Skeletal muscle satellite cell (primary cell): ENCODE measurements around the gene SPRED2.
A peak's percentile ranks its signal among the peaks of the same experiment; 100 is the strongest.

Source experiments
- H3K27me3 ChIP-seq: 2 replicates; pipeline ENCODE4 v1.7.0; 2013; ENCODE audit warnings: low read length; ENCODE audit not compliant: control insufficient read depth, insufficient read depth
- H3K36me3 ChIP-seq: 2 replicates; pipeline ENCODE4 v1.7.0; 2013; ENCODE audit warnings: mild to moderate bottlenecking, control low read depth, low read length; ENCODE audit not compliant: insufficient read depth
- H3K4me1 ChIP-seq: 2 replicates; pipeline ENCODE4 v1.7.0; 2013; ENCODE audit warnings: low read length; ENCODE audit not compliant: control insufficient read depth, insufficient read depth
- H3K4me2 ChIP-seq: 2 replicates; pipeline ENCODE4 v1.7.0; 2013; ENCODE audit warnings: mild to moderate bottlenecking, low read length
- H3K4me3 ChIP-seq: 2 replicates; pipeline ENCODE4 v1.7.0; 2013; ENCODE audit warnings: low read length
- H3K9ac ChIP-seq: 2 replicates; pipeline ENCODE4 v1.7.0; 2013; ENCODE audit warnings: mild to moderate bottlenecking, low read depth, low read length, moderate library complexity
- H3K9me3 ChIP-seq: replicated peaks from 2 replicates; pipeline ENCODE4 v1.7.0; 2013; ENCODE audit warnings: mild to moderate bottlenecking, control low read depth, low read length

SPRED2 gene

DNA sequence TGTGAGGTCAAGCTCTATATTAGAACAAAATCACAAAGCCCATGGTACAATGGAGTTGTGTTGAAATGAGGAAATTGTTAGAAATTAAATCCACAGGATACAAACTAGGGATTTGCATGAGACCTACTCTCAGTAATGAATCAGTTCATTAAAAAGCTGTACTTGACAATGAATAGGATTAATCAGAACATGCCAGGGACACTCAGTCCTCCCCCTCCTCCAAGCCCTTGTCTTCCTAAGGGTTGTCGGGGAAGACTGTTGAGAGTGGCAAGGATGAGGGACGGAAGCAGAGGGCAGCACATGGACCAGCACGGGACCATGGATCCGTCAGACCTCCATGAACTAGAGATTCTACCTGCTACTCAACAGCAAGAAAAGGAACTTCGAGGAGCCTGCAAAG lies 39.8 kb downstream of the SPRED2 start:
- Histone ChIP-seq H3K27me3 (no peaks in the 10 kb centered on the region), H3K9me3 (no peaks in the 10 kb centered on the region), H3K4me1 (peaks cover 44% of the 10 kb centered on the region), H3K9ac (no peak overlapping the region), H3K4me3 (no peak overlapping the region), H3K4me2 (no peak overlapping the region), H3K36me3 (no peaks in the 10 kb centered on the region)

DNA sequence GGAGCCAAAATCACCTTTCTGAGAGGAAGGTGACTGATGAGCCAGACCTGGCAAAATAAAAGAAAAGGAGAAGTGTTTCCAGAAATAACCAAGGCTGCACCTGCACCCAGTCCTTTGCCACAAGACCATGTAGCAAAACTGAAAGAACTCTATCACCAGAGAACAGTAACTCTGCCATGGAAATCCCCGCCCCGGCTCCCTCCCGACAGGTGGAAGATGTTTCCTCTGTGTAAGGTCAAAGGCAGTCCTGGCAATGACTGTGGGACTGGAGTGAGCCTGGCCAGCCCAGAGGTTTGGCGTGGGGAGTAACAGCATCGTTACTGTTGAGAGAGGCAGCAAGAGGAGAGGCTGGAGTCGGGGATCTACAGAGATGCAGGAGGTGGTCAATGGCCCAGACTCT lies 42.3 kb downstream of the SPRED2 start:
- no peak overlapping the region for H3K4me2 ChIP-seq
- no peaks in the 10 kb centered on the region for H3K36me3 ChIP-seq
- H3K27me3 ChIP-seq, result no peaks in the 10 kb centered on the region
- H3K4me1 ChIP-seq, result peaks cover 26% of the 10 kb centered on the region
- H3K4me3 ChIP-seq, result no peak overlapping the region
- H3K9me3 ChIP-seq, result no peaks in the 10 kb centered on the region
- H3K9ac ChIP-seq, result no peak overlapping the region

DNA sequence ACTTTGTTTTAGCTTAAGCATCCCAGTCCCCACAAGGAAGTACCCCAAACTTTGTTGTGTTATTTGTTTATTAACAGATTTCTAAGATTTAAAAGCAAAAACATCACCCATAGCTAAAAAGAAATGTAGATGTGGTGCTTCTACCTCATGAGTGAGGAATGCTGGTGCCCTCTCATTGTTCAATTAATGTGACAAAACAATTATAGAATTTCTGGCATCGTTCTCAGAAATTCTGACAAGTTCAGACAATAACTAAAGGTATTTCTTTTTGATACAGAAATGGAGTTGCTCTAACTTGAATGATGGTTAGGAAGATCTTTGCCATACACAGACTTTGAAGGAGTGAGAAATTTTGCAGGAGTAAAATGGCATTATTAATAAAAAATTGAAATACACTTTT lies 42.9 kb downstream of the SPRED2 start:
- Histone ChIP-seq H3K4me1 (peaks cover 29% of the 10 kb centered on the region), H3K4me3 (no peak overlapping the region), H3K9me3 (no peaks in the 10 kb centered on the region), H3K27me3 (no peaks in the 10 kb centered on the region), H3K36me3 (no peaks in the 10 kb centered on the region), H3K4me2 (no peak overlapping the region), H3K9ac (no peak overlapping the region)

DNA sequence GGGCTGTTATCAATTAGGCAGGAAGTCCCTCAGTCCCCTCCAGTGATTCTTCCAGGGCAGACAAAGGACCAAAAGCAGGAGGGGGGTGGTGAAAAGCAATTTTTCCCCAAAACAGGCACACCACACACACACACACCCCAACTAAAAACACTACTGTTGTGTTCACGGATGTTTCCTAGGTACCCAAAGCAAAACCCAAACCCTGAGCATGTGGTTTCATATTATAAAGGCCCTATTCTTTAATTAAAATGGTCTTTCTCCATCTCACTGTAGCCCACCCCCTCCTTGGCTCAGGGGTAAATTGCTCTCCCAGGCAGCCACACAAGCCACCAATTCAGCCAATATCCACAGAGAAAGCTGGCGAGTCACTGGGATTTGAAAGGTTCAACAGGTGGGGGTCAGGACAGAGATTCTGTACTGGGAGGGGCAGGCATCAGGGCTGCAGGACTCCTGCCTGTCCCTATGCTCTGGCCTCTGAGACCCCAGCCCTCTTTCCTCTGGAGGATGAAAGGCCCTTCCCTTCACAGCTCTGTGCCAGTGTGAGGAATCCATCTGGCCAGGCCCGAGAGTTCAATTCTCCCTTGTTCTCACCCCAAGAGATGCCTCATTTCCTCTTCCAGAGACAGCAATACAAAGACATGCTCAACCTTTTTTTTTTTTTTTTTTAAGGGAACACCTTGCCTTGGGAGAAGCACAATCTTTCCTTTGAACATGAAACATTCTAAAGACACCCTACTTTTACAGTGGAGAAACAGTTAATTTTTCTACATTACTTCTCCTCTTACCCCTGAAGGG lies 43.6 kb downstream of the SPRED2 start:
- no peak overlapping the region for H3K9ac ChIP-seq
- H3K4me2 ChIP-seq, result no peak overlapping the region
- H3K9me3 ChIP-seq, result no peaks in the 10 kb centered on the region
- H3K4me3 ChIP-seq, result no peak overlapping the region
- H3K4me1 ChIP-seq, result peaks cover 35% of the 10 kb centered on the region
- H3K36me3 ChIP-seq, result no peaks in the 10 kb centered on the region
- H3K27me3 ChIP-seq, result no peaks in the 10 kb centered on the region

DNA sequence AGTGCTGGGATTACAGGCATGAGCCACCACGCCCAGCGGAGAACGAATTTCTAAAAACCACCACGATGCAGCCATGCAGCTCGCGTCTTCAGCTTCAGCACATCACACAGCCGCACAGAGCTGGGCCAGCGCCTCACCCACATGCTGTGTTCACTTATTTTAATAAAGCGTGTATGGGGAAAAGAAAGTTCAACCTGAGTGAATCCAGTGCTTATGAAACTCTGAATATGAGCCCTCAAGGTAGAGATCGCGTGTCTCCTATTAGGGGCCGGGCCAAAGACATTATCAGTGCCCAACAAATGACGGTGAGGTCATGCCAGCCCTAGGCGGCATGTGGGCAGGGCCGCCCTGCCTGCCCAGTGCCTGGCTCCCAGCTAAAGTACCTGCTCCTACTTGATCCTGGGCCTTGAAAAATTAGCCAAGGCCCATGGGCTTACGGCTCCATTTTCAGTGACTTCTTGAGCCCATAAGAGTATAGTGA lies 44.3 kb downstream of the SPRED2 start:
- Histone ChIP-seq H3K4me3 (no peak overlapping the region), H3K27me3 (no peaks in the 10 kb centered on the region), H3K4me1 (peaks cover 42% of the 10 kb centered on the region), H3K9ac (no peak overlapping the region), H3K4me2 (no peak overlapping the region), H3K9me3 (no peaks in the 10 kb centered on the region), H3K36me3 (no peaks in the 10 kb centered on the region)

DNA sequence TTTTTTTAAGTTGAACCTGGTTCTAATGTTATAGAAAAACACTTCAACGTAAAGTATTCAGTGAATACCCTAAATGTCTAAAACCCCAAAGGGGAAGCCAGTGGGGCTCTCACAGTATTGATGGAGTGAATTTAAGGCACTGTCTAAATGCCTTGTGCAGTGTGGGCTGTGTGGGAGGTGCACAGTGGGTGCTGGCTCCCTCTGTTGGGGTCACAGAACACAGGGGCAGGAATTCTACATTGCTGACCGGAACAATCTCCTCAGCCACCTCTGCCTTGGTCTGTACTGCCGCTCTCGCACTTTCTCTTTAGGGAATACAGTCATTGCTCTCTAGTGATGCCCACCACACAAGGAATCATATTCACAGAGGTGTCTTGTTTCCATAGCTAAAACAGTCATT lies 45.4 kb downstream of the SPRED2 start:
- H3K36me3 ChIP-seq, result no peaks in the 10 kb centered on the region
- H3K4me2 ChIP-seq, result no peak overlapping the region
- H3K4me3 ChIP-seq, result no peak overlapping the region
- peaks cover 45% of the 10 kb centered on the region for H3K4me1 ChIP-seq
- H3K9ac ChIP-seq, result no peak overlapping the region
- H3K9me3 ChIP-seq, result no peaks in the 10 kb centered on the region
- H3K27me3 ChIP-seq, result no peaks in the 10 kb centered on the region

DNA sequence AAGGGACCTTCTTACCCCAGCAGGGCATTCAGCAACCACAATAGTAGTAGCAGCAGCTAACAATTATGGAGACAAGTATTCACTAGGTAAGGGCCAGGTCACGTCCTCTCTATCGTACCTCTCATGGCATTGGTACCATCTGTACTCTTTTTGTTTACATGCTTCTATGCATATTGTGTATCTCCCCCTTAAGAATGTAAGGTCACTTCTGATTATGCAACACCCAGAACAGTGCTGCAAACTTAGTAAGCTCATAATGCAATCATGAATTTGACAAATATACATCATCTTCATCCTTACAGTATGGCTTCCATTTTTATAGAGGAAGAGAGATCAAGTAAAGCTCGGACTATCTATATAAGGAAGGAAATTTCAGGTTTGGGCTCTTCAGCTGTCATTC lies 46.1 kb downstream of the SPRED2 start:
- Histone ChIP-seq H3K4me2 (no peak overlapping the region), H3K27me3 (no peaks in the 10 kb centered on the region), H3K4me3 (no peak overlapping the region), H3K36me3 (no peaks in the 10 kb centered on the region), H3K9ac (no peak overlapping the region), H3K4me1 (peaks cover 45% of the 10 kb centered on the region), H3K9me3 (no peaks in the 10 kb centered on the region)

DNA sequence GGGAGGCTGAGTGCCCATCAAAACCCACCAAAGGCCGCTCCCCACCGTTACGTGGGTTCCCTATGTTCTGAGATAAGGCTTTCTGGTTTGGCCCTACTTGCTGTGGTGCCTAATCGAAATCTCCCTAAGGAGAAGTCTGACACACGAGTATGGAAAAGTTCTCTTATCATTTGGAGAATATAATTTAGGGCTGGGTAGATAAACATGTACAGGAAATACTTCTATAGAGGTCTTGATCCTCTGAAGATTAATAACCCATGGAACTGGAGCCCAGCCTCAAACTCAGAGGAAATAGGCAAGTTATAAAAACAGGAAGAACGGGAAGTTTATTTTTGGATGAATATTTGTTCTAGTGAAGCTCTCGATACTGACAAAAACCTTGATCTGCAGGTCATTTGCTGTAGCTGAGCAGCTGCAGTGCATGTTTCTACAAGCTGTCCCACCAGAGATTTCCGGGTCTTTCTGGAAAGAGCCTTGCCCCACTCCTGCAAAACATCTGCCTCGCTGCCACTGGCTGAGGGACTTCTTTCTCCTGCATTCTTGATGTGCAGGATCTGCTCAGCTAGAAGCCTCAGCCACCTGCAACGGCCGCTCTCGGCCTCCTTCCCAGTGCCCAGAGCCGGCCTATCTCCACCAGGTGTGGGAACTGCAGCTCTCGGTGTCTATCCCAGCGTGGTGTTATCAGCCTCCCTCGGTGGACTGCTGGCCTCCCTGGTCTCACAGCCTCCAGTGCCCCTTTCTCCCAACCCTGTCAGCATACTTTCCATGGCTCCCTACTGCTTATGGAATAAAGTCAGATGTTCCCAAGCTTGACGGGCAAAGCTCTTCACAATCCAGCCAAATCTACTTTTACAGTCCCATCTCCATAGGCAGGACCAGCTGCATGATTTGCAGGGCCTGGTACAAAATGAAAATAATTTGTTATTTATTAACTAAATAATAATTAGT lies 48.6 kb downstream of the SPRED2 start:
- no peaks in the 10 kb centered on the region for H3K27me3 ChIP-seq
- H3K9me3 ChIP-seq, result no peaks in the 10 kb centered on the region
- peaks cover 47% of the 10 kb centered on the region for H3K4me1 ChIP-seq
- H3K4me2 ChIP-seq, result peak overlapping the region; percentile 57
- no peaks in the 10 kb centered on the region for H3K36me3 ChIP-seq
- H3K4me3 ChIP-seq, result peak overlapping the region; percentile 46
- peak overlapping the region; percentile 52 for H3K9ac ChIP-seq

DNA sequence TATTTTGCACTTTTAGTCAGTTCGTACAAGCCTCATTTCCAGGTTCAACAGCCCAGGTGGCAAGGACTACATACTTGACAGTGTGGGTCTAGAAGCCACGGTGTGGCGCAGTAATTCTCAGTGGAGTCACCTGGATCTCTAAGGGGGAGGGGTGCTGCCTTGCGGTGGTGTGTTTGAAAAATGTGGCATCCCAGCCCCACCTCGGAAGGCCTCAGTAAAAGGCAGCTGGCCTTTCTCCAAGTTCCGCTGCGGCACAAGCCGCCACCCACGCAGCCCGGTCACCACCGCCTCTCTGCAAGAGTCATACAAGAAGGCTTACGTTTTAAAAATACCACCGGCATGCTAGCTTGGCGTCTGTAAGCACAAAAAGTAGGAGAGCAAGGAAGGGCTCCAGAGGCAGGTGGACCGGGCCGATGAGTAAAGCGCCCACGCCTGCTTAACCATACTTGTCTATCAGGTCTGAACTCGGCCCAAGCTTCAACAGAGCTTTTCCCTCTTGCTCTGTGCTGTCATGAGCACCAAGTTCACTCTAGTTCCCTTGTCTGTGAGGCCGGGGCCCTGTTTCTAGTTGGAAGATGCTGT lies 49.5 kb downstream of the SPRED2 start:
- H3K4me1 ChIP-seq, result peaks cover 51% of the 10 kb centered on the region
- H3K9me3 ChIP-seq, result no peaks in the 10 kb centered on the region
- H3K4me3 ChIP-seq, result peak overlapping the region; percentile 46
- no peaks in the 10 kb centered on the region for H3K27me3 ChIP-seq
- peak overlapping the region; percentile 57 for H3K4me2 ChIP-seq
- no peaks in the 10 kb centered on the region for H3K36me3 ChIP-seq
- H3K9ac ChIP-seq, result peak overlapping the region; percentile 52

DNA sequence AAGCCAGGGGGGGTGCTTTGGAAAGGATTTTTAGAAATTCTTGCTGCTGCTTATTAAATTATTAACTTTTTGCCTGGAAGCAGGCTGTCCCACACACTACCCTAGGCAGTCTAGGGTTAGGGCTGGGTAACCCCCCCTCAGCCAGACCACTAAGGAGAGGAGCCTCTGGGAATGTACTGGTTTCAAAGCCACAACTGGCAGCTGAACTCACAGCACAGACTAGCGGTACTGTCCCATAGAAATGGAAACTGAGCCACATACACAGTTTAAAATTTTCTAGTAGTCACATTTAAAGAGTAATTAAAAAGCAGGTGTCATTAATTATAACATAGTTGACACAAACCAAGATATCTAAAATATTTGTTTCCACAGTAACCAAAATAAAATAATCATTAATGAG lies 50.1 kb downstream of the SPRED2 start:
- Histone ChIP-seq H3K4me3 (peak overlapping the region; percentile 30), H3K36me3 (no peaks in the 10 kb centered on the region), H3K27me3 (no peaks in the 10 kb centered on the region), H3K9me3 (no peaks in the 10 kb centered on the region), H3K4me1 (peaks cover 57% of the 10 kb centered on the region), H3K9ac (peak overlapping the region; percentile 39), H3K4me2 (peak overlapping the region; percentile 57)

DNA sequence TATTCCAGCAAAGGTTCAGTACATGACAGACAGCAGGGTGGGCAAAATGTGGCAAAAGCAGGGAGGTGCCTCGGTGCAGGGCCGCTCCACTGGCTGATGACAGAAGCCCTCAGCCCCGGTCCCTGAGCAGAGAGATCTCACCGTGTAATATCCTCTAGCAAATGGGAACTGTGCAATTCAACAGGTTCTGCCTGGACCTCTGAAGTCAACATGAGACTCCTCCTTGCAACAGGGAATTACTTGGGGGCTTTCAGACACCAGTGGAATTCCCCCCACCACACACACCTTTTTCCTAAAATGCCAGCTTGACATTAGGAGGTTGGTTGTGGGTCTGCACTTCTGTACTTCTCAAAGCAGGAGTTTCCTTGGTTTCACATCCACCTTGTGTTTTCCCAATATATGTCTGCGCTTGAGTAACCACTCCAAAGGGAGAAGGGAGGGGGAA lies 50.8 kb downstream of the SPRED2 start:
- no peaks in the 10 kb centered on the region for H3K36me3 ChIP-seq
- no peak overlapping the region for H3K4me3 ChIP-seq
- no peaks in the 10 kb centered on the region for H3K27me3 ChIP-seq
- no peak overlapping the region for H3K9ac ChIP-seq
- peaks cover 60% of the 10 kb centered on the region for H3K4me1 ChIP-seq
- no peak overlapping the region for H3K4me2 ChIP-seq
- H3K9me3 ChIP-seq, result no peaks in the 10 kb centered on the region
